PC-3 (cell line): ENCODE measurements around the gene CFAP57. TPM values are rescaled to one million over a fixed set of nuclear protein-coding genes. Genes with fewer than 3 reads are reported as not detected.

ENCODE experiments used
- ATAC-seq: fragments of 200-7000 bp; cut with Tn5 transposase; 2 replicates; pipeline ENCODE4 v1.9.1; 2020; ENCODE audit warnings: mild to moderate bottlenecking, moderate library complexity
- BruUV-seq: library from RNA; stranded (reverse); fragments of 400-500 nt; replicated peaks from 2 replicates; lab custom pipeline; 2021; lab: Mats Ljungman, UMichigan
- CTCF ChIA-PET: fragments of 300-600 bp; sonication (Branson Sonifier 250); formaldehyde crosslinking; loops from one replicate; lab custom pipeline; 2022; ENCODE audit warnings: antibody characterized with exemption; lab: Charles Lee
- POLR2A ChIA-PET: fragments of 300-600 bp; sonication (Branson Sonifier 250); formaldehyde crosslinking; loops from one replicate; lab custom pipeline; 2022; ENCODE audit warnings: antibody characterized with exemption; ENCODE audit not compliant: unreplicated experiment; lab: Charles Lee
- DNase-seq: peaks from one replicate; pipeline ENCODE4 v3.0.0-alpha.2; 2015
- H2AFZ ChIP-seq: fragments of 300-600 bp; sonication (generic); 2 replicates; pipeline ENCODE4 v1.6.0; 2016; ENCODE audit warnings: antibody characterized with exemption, low read length
- H3F3A ChIP-seq: fragments of 300-600 bp; sonication (generic); one replicate; pipeline ENCODE4 v1.6.0; 2017; ENCODE audit warnings: antibody characterized with exemption, low read length, control low read depth, mild to moderate bottlenecking; ENCODE audit not compliant: unreplicated experiment
- H3K27ac ChIP-seq: fragments of 300-600 bp; sonication (generic); 2 replicates; pipeline ENCODE4 v1.5.1; 2016; ENCODE audit warnings: mild to moderate bottlenecking, low read length
- H3K27me3 ChIP-seq: fragments of 300-600 bp; sonication (generic); 2 replicates; pipeline ENCODE4 v1.6.1; 2016; ENCODE audit warnings: low read length, mixed read lengths
- H3K36me3 ChIP-seq: fragments of 300-600 bp; sonication (generic); 2 replicates; pipeline ENCODE4 v1.6.1; 2016; ENCODE audit warnings: low read depth, mixed run types, low read length, mixed read lengths
- H3K4me1 ChIP-seq: fragments of 300-600 bp; sonication (generic); 2 replicates; pipeline ENCODE4 v1.5.1; 2016; ENCODE audit warnings: low read length; ENCODE audit not compliant: insufficient read depth
- H3K4me2 ChIP-seq: fragments of 300-600 bp; sonication (generic); 2 replicates; pipeline ENCODE4 v1.6.0; 2016; ENCODE audit warnings: low read length
- H3K4me3 ChIP-seq: fragments of 300-600 bp; sonication (generic); 2 replicates; pipeline ENCODE4 v1.5.1; 2016; ENCODE audit warnings: mild to moderate bottlenecking, low read length, mixed read lengths
- H3K79me2 ChIP-seq: fragments of 300-600 bp; sonication (generic); 2 replicates; pipeline ENCODE4 v1.6.1; 2017; ENCODE audit warnings: low read length, mixed read lengths
- H3K9ac ChIP-seq: fragments of 300-600 bp; sonication (generic); 2 replicates; pipeline ENCODE4 v1.6.0; 2016; ENCODE audit warnings: mild to moderate bottlenecking, low read length
- H3K9me2 ChIP-seq: fragments of 300-600 bp; sonication (generic); replicated peaks from 2 replicates; pipeline ENCODE4 v1.6.1; 2016; ENCODE audit warnings: mixed run types, low read length, mixed read lengths
- H3K9me3 ChIP-seq: fragments of 300-600 bp; sonication (generic); 2 replicates; pipeline ENCODE4 v1.6.1; 2016; ENCODE audit warnings: low read length, mixed read lengths
- H4K20me1 ChIP-seq: fragments of 300-600 bp; sonication (generic); 2 replicates; pipeline ENCODE4 v1.6.1; 2016; ENCODE audit warnings: low read length, mixed read lengths
- CTCF ChIP-seq: fragments of 300-600 bp; sonication (generic); conservative IDR thresholded peaks from 2 replicates; pipeline ENCODE4 v1.5.1; 2017; ENCODE audit warnings: antibody characterized with exemption, low read depth, mild to moderate bottlenecking, low read length
- EZH2 ChIP-seq: fragments of 300-600 bp; sonication (generic); IDR thresholded peaks from one replicate; pipeline ENCODE4 v1.6.1; 2017; ENCODE audit warnings: antibody characterized with exemption, mild to moderate bottlenecking, low read length; ENCODE audit not compliant: unreplicated experiment
- EZH2phosphoT487 ChIP-seq: fragments of 300-600 bp; sonication (generic); IDR thresholded peaks from 2 replicates; pipeline ENCODE4 v1.6.1; 2018; ENCODE audit warnings: mild to moderate bottlenecking, antibody characterized with exemption, low read length, borderline replicate concordance
- intact Hi-C: fragments of 100-400 bp; cut with micrococcal nuclease; formaldehyde crosslinking; loops from 2 replicates; pipeline ENCODE4 v1.9.0; 2023
- total RNA-seq: library from RNA; depleted of rRNA; stranded (reverse); fragments of >200 nt; gene quantifications from 2 replicates; pipeline ENCODE4 v1.2.3, GENCODE V29; 2014

Gene CFAP57
- total RNA-seq, 1 experiment from 2014 or later, result 1.2 TPM

DNA sequence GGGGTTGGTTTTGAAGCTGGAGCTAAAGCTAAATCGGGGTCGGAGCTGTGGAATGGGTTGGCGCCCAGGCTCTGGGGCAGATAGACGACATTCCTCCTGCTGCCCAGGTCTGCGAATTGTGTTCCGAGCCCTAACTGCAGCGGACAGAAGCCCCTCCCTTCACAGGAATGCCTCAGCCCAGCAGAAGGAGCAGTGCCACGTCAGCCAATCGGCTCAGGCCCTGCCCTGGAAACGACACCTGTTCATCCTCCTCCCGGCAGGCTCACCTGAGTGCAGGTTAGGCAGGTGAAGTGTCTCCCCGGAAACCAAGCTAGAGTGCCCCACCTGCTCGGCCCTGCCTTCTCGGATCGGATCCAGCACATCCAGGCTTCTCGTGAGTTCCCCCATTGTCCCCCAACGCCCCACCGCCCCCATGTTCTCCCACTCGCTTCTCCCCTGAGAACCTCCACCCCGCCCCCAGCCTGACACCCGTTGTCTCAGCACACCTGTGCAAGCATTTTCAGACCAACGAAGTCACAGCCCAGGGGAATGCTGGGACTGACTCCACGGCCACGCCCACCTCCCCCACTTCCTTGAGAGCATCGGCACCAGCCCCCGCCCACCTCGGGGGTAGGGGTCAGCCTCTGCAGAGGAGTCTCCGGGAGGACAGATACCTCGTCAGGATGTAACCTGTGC, 98.4 kb downstream of the CFAP57 start:
- Histone ChIP-seq H3K27ac (no peak overlapping the region), H2AFZ (peak overlapping the region; percentile 65), H3K9me3 (no peaks in the 10 kb centered on the region), H3K9me2 (no peaks in the 10 kb centered on the region), H3K36me3 (no peaks in the 10 kb centered on the region), H3K27me3 (no peaks in the 10 kb centered on the region), H3K4me3 (peak overlapping the region; percentile 55), H3K9ac (no peak overlapping the region), H4K20me1 (no peaks in the 10 kb centered on the region), H3F3A (no peaks in the 10 kb centered on the region), H3K79me2 (no peaks in the 10 kb centered on the region), H3K4me1 (peaks cover 16% of the 10 kb centered on the region), H3K4me2 (peak overlapping the region; percentile 75)
- TF ChIP-seq EZH2phosphoT487, result no peak
- TF ChIP-seq CTCF, result no peak
- TF ChIP-seq EZH2, result no peak
- DNase-seq (peak; percentile 88), ATAC-seq (peak; percentile 91)
- intact Hi-C loops, result no loop called here
- ChIA-PET CTCF (no interaction called here), POLR2A (interaction anchor here (0.5 to 0.6 kb wide), 3 partner anchors 47 to 436 kb away, joined by 4 to 6 read pairs (median 4); no protein-coding TSS in a partner anchor)
- BruUV-seq, result no TSS peak

DNA sequence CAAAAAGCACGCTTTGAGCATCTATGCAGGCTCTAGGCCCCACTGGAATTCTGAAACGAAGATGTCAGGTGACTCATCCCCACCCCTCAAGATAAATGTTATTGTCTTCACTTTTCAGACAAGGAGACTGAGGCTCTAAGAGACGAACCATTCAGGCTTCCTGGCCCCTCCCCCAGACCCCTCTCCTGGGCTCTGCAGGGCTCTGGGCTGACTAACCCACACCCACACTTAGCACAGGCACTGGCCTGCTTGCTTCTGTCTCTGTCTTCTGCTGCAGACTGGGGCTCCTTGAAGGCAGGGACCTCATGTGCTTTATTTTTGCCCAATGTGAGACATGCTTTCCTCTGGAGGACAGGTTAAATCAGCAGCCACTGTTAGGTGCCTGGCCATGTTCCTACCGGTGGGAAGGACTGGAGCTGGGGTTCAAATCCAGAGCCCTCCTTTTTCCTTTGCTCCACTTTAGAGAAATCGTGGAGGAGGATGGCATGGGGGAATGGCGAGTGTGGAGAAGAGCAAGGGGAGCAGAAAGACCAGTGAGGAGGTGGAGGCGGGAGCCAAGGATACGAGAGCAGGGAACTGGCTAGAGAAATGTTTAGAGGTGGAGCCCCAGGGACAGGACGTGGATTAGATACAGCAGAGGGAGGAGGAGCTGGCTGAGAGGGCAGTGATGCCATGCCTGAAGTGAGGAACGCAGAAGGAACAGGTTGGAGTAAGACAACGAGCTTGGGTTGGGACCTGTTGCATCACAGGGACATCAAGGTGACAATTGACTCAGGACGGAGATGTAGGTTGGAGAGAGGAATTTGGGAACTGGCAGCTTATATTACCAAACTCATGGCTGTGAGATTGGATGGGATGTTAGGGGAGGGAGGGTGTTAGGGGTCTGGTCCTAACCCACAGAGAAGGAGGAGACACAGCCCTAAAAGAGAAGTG, 99.3 kb downstream of the CFAP57 start:
- DNase-seq, result no peak
- Histone ChIP-seq H3K9ac (no peak overlapping the region), H3K4me1 (peaks cover 16% of the 10 kb centered on the region), H3K9me2 (no peaks in the 10 kb centered on the region), H4K20me1 (no peaks in the 10 kb centered on the region), H3K4me3 (peak overlapping the region; percentile 55; the same call in 1 of the 2 replicates), H3K27me3 (no peaks in the 10 kb centered on the region), H3F3A (no peaks in the 10 kb centered on the region), H3K27ac (no peak overlapping the region), H3K36me3 (no peaks in the 10 kb centered on the region), H3K79me2 (no peaks in the 10 kb centered on the region), H2AFZ (0 out of 2 replicates have a peak overlapping the region, but pooled peaks have one; percentile 65), H3K4me2 (peak overlapping the region; percentile 75; the same call in 1 of the 2 replicates), H3K9me3 (no peaks in the 10 kb centered on the region)
- TF ChIP-seq EZH2phosphoT487 (no peak), CTCF (no peak), EZH2 (no peak)
- CTCF ChIA-PET, result no interaction called here
- POLR2A ChIA-PET, result interaction anchor here (0.5 to 0.6 kb wide), 3 partner anchors 46 to 435 kb away, joined by 4 to 6 read pairs (median 4); no protein-coding TSS in a partner anchor
- BruUV-seq, result TSS peak; percentile 69
- intact Hi-C loops, result no loop called here
- ATAC-seq, result no peak
